Smooth muscle cell (in vitro differentiated cells): ENCODE results near the gene CEP19. TPM values are rescaled to one million over a fixed set of nuclear protein-coding genes. Genes with fewer than 3 reads are reported as not detected.
A peak's percentile ranks its signal among the peaks of the same experiment; 100 is the strongest.

Experiments
- DNase-seq: peaks from one replicate; lab custom pipeline; 2025; ENCODE audit not compliant: unreplicated experiment; lab: John Stamatoyannopoulos, UW
- H2AFZ ChIP-seq: fragments of 200-600 bp; sonication (generic); 2 replicates; pipeline ENCODE4 v1.6.0; 2016; ENCODE audit warnings: antibody characterized with exemption, low read depth, mild to moderate bottlenecking
- H3F3A ChIP-seq: fragments of 200-600 bp; sonication (generic); 2 replicates; pipeline ENCODE4 v1.6.0; 2017; ENCODE audit warnings: antibody characterized with exemption, low read depth
- H3K27ac ChIP-seq: fragments of 200-600 bp; sonication (generic); 2 replicates; pipeline ENCODE4 v1.5.1; 2016; ENCODE audit warnings: low read depth, mild to moderate bottlenecking
- H3K27me3 ChIP-seq: fragments of 200-600 bp; sonication (generic); 2 replicates; pipeline ENCODE4 v1.6.1; 2016; ENCODE audit warnings: low read depth, mild to moderate bottlenecking
- H3K36me3 ChIP-seq: fragments of 200-600 bp; sonication (generic); 2 replicates; pipeline ENCODE4 v1.5.1; 2016; ENCODE audit warnings: low read depth
- H3K4me1 ChIP-seq: fragments of 200-600 bp; sonication (generic); 2 replicates; pipeline ENCODE4 v1.5.1; 2016; ENCODE audit warnings: low read depth
- H3K4me2 ChIP-seq: fragments of 200-600 bp; sonication (generic); 2 replicates; pipeline ENCODE4 v1.6.0; 2016; ENCODE audit warnings: mild to moderate bottlenecking
- H3K4me3 ChIP-seq: fragments of 200-600 bp; sonication (generic); 2 replicates; pipeline ENCODE4 v1.5.1; 2016; ENCODE audit warnings: mild to moderate bottlenecking
- H3K79me2 ChIP-seq: fragments of 200-600 bp; sonication (generic); 2 replicates; pipeline ENCODE4 v1.6.0; 2016; ENCODE audit warnings: low read depth, mild to moderate bottlenecking
- H3K9ac ChIP-seq: fragments of 200-600 bp; sonication (generic); 2 replicates; pipeline ENCODE4 v1.6.0; 2016; ENCODE audit warnings: low read depth
- H3K9me3 ChIP-seq: fragments of 200-600 bp; sonication (generic); replicated peaks from 2 replicates; pipeline ENCODE4 v1.5.1; 2016; ENCODE audit warnings: low read depth
- H4K20me1 ChIP-seq: fragments of 200-600 bp; sonication (generic); 2 replicates; pipeline ENCODE4 v1.6.0; 2016; ENCODE audit warnings: low read depth
- WGBS: methylation state at CpG from one replicate; pipeline ENCODE4 v1.1.7; 2016; ENCODE audit warnings: low lambda C conversion rate; 5-methylcytosine and 5-hydroxymethylcytosine counted together
- polyA plus RNA-seq: library from polyadenylated mRNA; unstranded; fragments of >200 nt; fragmentation: Nextera tagmentation; extraction: Ambion mirVana; gene quantifications from 2 replicates; pipeline ENCODE4 v1.2.1, GENCODE V29; 2016
- total RNA-seq: library from RNA; depleted of rRNA; stranded (reverse); fragments of >200 nt; gene quantifications from 2 replicates; pipeline ENCODE4 v1.2.3, GENCODE V29; 2014
- TF ChIP-seq, protein P1 (sequence below): fragments of 200-600 bp; sonication (generic); IDR thresholded peaks from 2 replicates; pipeline ENCODE4 v1.5.1; 2017; ENCODE audit warnings: borderline replicate concordance, mild to moderate bottlenecking, antibody characterized with exemption; ENCODE audit not compliant: insufficient read depth, poor library complexity, severe bottlenecking

The CEP19 gene
- total and polyA plus RNA-seq, 2 experiments from 2014 or later = 0.63 to 6.5 TPM

DNA sequence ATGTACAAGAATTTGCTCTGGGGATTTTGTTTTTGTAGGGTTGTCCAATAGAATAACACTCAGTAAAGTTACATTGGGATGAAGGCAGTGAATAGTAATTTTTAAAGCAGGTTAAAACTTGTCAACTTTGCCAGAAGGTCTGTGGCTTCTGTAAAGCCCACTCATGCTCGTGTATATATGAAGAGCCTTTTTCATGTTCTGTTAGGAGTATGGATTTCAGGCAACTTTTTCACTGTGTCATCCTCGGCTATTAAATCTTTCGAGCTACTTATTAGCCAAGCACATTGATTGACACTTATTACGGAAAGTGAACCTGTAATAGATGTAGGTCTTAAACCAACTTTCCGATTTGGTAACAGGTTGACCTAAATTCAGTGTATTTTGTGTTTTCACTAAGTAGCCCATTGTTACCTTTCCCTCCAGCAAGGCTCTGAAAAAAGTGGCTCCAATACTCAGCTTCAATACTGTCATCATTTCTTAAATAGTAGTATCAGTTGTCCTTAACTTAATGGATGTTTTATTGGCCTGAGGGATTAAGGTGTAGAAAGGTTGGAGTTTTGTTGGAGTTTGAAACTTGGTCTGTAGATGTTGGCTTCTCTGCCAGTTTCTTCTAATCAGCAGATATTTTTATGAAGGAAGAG is 29.3 kb upstream of the CEP19 start:
- no peaks in the 10 kb centered on the region for H3K36me3 ChIP-seq
- WGBS = 34% methylated on average over 5 of the region's 5 CpGs
- H3K4me2 ChIP-seq = peak overlapping the region; percentile 93
- H2AFZ ChIP-seq = peak overlapping the region; percentile 6
- H3K27me3 ChIP-seq = no peaks in the 10 kb centered on the region
- peak overlapping the region; percentile 98 for H3K27ac ChIP-seq
- peaks cover 11% of the 10 kb centered on the region for H3K4me1 ChIP-seq
- TF ChIP-seq, protein P1, sequence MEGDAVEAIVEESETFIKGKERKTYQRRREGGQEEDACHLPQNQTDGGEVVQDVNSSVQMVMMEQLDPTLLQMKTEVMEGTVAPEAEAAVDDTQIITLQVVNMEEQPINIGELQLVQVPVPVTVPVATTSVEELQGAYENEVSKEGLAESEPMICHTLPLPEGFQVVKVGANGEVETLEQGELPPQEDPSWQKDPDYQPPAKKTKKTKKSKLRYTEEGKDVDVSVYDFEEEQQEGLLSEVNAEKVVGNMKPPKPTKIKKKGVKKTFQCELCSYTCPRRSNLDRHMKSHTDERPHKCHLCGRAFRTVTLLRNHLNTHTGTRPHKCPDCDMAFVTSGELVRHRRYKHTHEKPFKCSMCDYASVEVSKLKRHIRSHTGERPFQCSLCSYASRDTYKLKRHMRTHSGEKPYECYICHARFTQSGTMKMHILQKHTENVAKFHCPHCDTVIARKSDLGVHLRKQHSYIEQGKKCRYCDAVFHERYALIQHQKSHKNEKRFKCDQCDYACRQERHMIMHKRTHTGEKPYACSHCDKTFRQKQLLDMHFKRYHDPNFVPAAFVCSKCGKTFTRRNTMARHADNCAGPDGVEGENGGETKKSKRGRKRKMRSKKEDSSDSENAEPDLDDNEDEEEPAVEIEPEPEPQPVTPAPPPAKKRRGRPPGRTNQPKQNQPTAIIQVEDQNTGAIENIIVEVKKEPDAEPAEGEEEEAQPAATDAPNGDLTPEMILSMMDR = no peak
- peak overlapping the region; percentile 97 for H3K9ac ChIP-seq
- H3F3A ChIP-seq = no peaks in the 10 kb centered on the region
- peaks cover 54% of the 10 kb centered on the region for H4K20me1 ChIP-seq
- no peak for DNase-seq
- H3K4me3 ChIP-seq = peak overlapping the region; percentile 96
- peaks cover 57% of the 10 kb centered on the region for H3K79me2 ChIP-seq
- no peaks in the 10 kb centered on the region for H3K9me3 ChIP-seq

GRCh38 chr3:196740481-196741248 is 28.6 kb upstream of the CEP19 start:
- Histone ChIP-seq H2AFZ (peak overlapping the region; percentile 6), H3K27ac (peak overlapping the region; percentile 98), H3K36me3 (no peaks in the 10 kb centered on the region), H3K9ac (peak overlapping the region; percentile 97), H3K4me2 (peak overlapping the region; percentile 93), H3K4me1 (peaks cover 11% of the 10 kb centered on the region), H3F3A (no peaks in the 10 kb centered on the region), H3K27me3 (no peaks in the 10 kb centered on the region), H4K20me1 (peaks cover 47% of the 10 kb centered on the region), H3K9me3 (no peaks in the 10 kb centered on the region), H3K79me2 (peaks cover 50% of the 10 kb centered on the region), H3K4me3 (peak overlapping the region; percentile 96)
- under 1% methylated on average over 30 of the region's 30 CpGs for WGBS
- peak; percentile 41 for DNase-seq
- TF ChIP-seq, protein P1 = no peak

DNA sequence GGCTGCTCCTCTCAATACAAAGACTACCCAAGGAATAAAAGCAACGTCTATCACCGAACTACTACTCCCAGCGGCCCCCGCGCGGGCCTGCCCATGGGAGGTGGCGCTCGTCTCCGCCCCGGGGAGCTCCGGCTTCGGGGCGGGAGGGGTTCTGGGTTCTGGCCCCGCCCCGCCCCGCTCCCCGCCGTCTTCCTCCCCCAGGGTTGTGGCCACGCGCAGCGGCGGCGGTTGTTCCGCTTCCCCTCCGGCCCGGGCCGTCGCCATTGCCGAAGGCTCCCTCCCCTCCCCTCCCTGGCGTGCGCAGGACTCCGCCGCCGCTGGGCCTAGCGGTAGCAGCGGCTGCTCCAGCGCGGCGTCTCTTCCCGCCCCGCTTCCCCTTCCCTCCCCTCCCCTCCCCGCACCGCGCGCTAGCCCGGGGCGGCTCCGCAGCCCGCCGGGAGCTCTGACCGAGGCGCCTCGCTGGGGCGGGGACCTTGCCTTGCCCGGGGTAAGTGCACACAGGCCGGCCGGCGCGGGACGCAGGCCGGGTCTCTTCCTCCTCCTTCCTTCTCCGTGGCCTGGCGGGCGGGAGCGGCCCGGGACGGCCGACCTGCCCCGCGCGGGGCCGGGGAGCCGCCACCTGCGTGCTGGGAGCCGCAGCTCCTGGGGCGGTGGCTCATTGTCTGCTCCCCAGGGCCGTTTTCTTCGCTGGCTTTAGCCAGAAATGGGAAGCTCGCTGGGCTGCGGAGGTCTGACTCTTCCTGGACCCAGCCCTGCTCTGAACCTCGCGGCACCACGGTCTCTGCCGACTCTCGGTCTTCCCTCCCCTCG is 27.8 kb upstream of the CEP19 start, which contains the start of gene PAK2:
Gene PAK2, plus strand, starts transcription at position 187 of the 810 bp plus-strand sequence. CDS start 42,790 bp downstream, outside the sequence.
- H3K4me3 ChIP-seq = peak within 1 kb of the TSS; percentile 96
- TF ChIP-seq, protein P1 = peak; percentile 4
- H3K79me2 ChIP-seq = peaks cover 42% of the 10 kb centered on the region
- H3K9me3 ChIP-seq = no peaks in the 10 kb centered on the region
- no peaks in the 10 kb centered on the region for H3K27me3 ChIP-seq
- no peaks in the 10 kb centered on the region for H3F3A ChIP-seq
- H3K9ac ChIP-seq = peak within 1 kb of the TSS; percentile 97
- H4K20me1 ChIP-seq = peaks cover 39% of the 10 kb centered on the region
- peaks cover 11% of the 10 kb centered on the region for H3K4me1 ChIP-seq
- H3K36me3 ChIP-seq = no peaks in the 10 kb centered on the region
- peak within 1 kb of the TSS; percentile 6 for H2AFZ ChIP-seq
- H3K27ac ChIP-seq = peak within 1 kb of the TSS; percentile 98
- peak; percentile 61 for DNase-seq
- under 1% methylated on average over 37 of the region's 86 CpGs for WGBS
- H3K4me2 ChIP-seq = peak within 1 kb of the TSS; percentile 93
